OCI-LY7 (cell line): ENCODE results near the gene ELOVL4. TPM values are rescaled to one million over a fixed set of nuclear protein-coding genes. Genes with fewer than 3 reads are reported as not detected.

ENCODE experiments used
- BruUV-seq: library from RNA; stranded (reverse); fragments of 400-500 nt; replicated peaks from 2 replicates; lab custom pipeline; 2021; lab: Mats Ljungman, UMichigan
- CTCF ChIA-PET: fragments of 300-600 bp; sonication (Branson Sonifier 250); formaldehyde crosslinking; loops from one replicate; lab custom pipeline; 2022; ENCODE audit warnings: antibody characterized with exemption; ENCODE audit not compliant: unreplicated experiment; lab: Charles Lee
- POLR2A ChIA-PET: fragments of 300-600 bp; sonication (Branson Sonifier 250); formaldehyde crosslinking; loops from one replicate; lab custom pipeline; 2022; ENCODE audit warnings: antibody characterized with exemption; lab: Charles Lee
- DNase-seq: peaks from one replicate; pipeline ENCODE4 v3.0.0-alpha.2; 2015; ENCODE audit warnings: low spot score
- H2AFZ ChIP-seq: fragments of 200-600 bp; sonication (generic), shearing (Covaris generic); 2 replicates; pipeline ENCODE4 v1.6.1; 2014; ENCODE audit warnings: mild to moderate bottlenecking, antibody characterized with exemption, low read length, moderate library complexity
- H3K27ac ChIP-seq: fragments of 200-600 bp; sonication (generic); 2 replicates; pipeline ENCODE4 v1.5.1; 2014; ENCODE audit warnings: mixed run types, low read depth, mild to moderate bottlenecking, moderate library complexity, low read length, inconsistent platforms; ENCODE audit not compliant: poor library complexity, severe bottlenecking
- H3K36me3 ChIP-seq: fragments of 200-600 bp; sonication (generic); 2 replicates; pipeline ENCODE4 v1.6.1; 2014; ENCODE audit warnings: mild to moderate bottlenecking, antibody characterized with exemption, low read length, moderate library complexity, mixed read lengths; ENCODE audit not compliant: insufficient read depth
- H3K4me1 ChIP-seq: fragments of 200-600 bp; sonication (generic); 2 replicates; pipeline ENCODE4 v1.5.1; 2014; ENCODE audit warnings: mild to moderate bottlenecking, low read length; ENCODE audit not compliant: insufficient read depth, poor library complexity, severe bottlenecking
- H3K4me2 ChIP-seq: fragments of 200-600 bp; sonication (generic); 2 replicates; pipeline ENCODE4 v1.6.1; 2014; ENCODE audit warnings: mild to moderate bottlenecking, low read length
- H3K4me3 ChIP-seq: fragments of 200-600 bp; sonication (generic); 2 replicates; pipeline ENCODE4 v1.5.1; 2014; ENCODE audit warnings: mild to moderate bottlenecking, low read depth, low read length; ENCODE audit not compliant: poor library complexity, severe bottlenecking
- H3K79me2 ChIP-seq: fragments of 200-600 bp; sonication (generic); 2 replicates; pipeline ENCODE4 v1.6.1; 2016; ENCODE audit warnings: low read depth, mild to moderate bottlenecking, low read length, moderate library complexity, mixed read lengths; ENCODE audit not compliant: insufficient read depth
- H3K9me2 ChIP-seq: fragments of 200-600 bp; sonication (generic); 2 replicates; pipeline ENCODE4 v1.6.1; 2016; ENCODE audit warnings: mild to moderate bottlenecking, low read length, mixed read lengths; ENCODE audit not compliant: insufficient read depth
- H3K9me3 ChIP-seq: fragments of 200-600 bp; sonication (generic); 2 replicates; pipeline ENCODE4 v1.6.1; 2014; ENCODE audit warnings: mild to moderate bottlenecking, mixed run types, low read length, mixed read lengths
- H4K20me1 ChIP-seq: fragments of 200-600 bp; sonication (generic); 2 replicates; pipeline ENCODE4 v1.6.1; 2014; ENCODE audit warnings: mild to moderate bottlenecking, antibody characterized with exemption, low read length, moderate library complexity, mixed read lengths; ENCODE audit not compliant: insufficient read depth
- EZH2phosphoT487 ChIP-seq: fragments of 200-600 bp; sonication (generic); IDR thresholded peaks from 2 replicates; pipeline ENCODE4 v1.6.1; 2018; ENCODE audit warnings: low read depth, borderline replicate concordance, mild to moderate bottlenecking, mixed run types, antibody characterized with exemption, low read length, moderate library complexity, mixed read lengths
- intact Hi-C: fragments of 100-400 bp; cut with micrococcal nuclease; formaldehyde crosslinking; loops from one replicate; pipeline ENCODE4 v1.10.0; 2022; ENCODE audit not compliant: unreplicated experiment
- total RNA-seq, 2 experiments: library from RNA; depleted of rRNA in 1 of 2; stranded (reverse); fragments of >200 nt in 1 of 2; shearing (Covaris generic) in 1 of 2; gene quantifications; 2 replicates each; pipeline ENCODE4 v1.2.3, GENCODE V29; 2014 to 2022
- TF ChIP-seq, protein P1 (sequence below): fragments of 200-600 bp; sonication (generic); conservative IDR thresholded peaks from 2 replicates; pipeline ENCODE4 v1.5.1; 2014; ENCODE audit warnings: mild to moderate bottlenecking, antibody characterized with exemption, low read length, moderate library complexity, mixed read lengths

ELOVL4 gene
- total RNA-seq, 2 experiments from 2014 or later = not detected

DNA sequence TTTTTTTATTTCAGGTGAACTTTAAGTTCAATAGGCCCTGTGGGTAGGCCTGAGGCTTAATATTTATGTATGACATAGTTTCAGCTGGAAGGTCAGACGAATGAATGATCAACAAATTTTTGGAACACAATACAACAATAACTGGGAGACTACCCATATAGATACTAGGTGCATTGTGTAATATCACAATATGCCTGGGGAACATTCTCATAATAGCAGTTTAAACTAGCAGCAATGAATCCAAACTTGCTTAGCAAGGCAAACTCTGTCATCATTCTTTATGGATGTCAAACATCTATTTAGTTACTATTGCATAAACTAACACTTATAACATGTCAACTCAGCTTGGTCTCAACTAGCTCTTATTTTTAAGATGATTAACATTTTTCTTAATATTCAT, 49.3 kb downstream of the ELOVL4 start:
- H3K79me2 ChIP-seq = no peaks in the 10 kb centered on the region
- H4K20me1 ChIP-seq = no peaks in the 10 kb centered on the region
- no TSS peak for BruUV-seq
- ChIA-PET CTCF (no interaction called here), POLR2A (interaction anchor here (1.5 kb wide), 1 partner anchor 16 kb away, joined by 6 read pairs; no protein-coding TSS in a partner anchor)
- DNase-seq = no peak
- no peak overlapping the region for H2AFZ ChIP-seq
- intact Hi-C loops = no loop called here
- H3K36me3 ChIP-seq = no peaks in the 10 kb centered on the region
- no peak overlapping the region for H3K4me2 ChIP-seq
- no peaks in the 10 kb centered on the region for H3K9me3 ChIP-seq
- TF ChIP-seq, protein P1, sequence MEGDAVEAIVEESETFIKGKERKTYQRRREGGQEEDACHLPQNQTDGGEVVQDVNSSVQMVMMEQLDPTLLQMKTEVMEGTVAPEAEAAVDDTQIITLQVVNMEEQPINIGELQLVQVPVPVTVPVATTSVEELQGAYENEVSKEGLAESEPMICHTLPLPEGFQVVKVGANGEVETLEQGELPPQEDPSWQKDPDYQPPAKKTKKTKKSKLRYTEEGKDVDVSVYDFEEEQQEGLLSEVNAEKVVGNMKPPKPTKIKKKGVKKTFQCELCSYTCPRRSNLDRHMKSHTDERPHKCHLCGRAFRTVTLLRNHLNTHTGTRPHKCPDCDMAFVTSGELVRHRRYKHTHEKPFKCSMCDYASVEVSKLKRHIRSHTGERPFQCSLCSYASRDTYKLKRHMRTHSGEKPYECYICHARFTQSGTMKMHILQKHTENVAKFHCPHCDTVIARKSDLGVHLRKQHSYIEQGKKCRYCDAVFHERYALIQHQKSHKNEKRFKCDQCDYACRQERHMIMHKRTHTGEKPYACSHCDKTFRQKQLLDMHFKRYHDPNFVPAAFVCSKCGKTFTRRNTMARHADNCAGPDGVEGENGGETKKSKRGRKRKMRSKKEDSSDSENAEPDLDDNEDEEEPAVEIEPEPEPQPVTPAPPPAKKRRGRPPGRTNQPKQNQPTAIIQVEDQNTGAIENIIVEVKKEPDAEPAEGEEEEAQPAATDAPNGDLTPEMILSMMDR = no peak
- TF ChIP-seq EZH2phosphoT487 = no peak
- H3K4me1 ChIP-seq = no peaks in the 10 kb centered on the region
- no peak overlapping the region for H3K27ac ChIP-seq
- H3K9me2 ChIP-seq = no peaks in the 10 kb centered on the region
- no peak overlapping the region for H3K4me3 ChIP-seq

DNA sequence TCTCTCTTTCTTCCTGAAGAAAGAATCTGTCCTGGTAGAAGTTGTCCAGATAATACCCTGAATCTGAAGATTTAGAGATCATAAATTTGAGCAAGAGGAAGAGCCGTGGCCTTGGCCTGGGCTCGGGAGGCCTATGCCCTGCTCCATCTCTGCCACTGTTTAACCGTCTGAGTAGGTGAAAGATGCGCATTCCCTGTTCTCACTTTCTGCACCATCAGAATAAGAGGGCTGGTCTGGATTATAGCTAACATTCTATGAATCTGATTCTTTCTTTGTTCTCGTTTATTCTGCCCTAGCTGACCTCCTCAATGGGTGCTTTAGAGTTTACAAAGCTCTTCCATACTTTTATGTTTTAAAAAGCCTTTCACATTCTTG, 51.3 kb downstream of the ELOVL4 start:
- CTCF ChIA-PET = no interaction called here
- Histone ChIP-seq H3K27ac (no peak overlapping the region), H3K4me2 (no peak overlapping the region), H3K9me2 (no peaks in the 10 kb centered on the region), H4K20me1 (no peaks in the 10 kb centered on the region), H3K4me1 (no peaks in the 10 kb centered on the region), H3K4me3 (no peak overlapping the region), H2AFZ (no peak overlapping the region), H3K79me2 (no peaks in the 10 kb centered on the region), H3K9me3 (no peaks in the 10 kb centered on the region), H3K36me3 (no peaks in the 10 kb centered on the region)
- intact Hi-C loops = no loop called here
- DNase-seq = no peak
- no TSS peak for BruUV-seq
- POLR2A ChIA-PET = no interaction called here
- TF ChIP-seq, protein P1 = no peak
- no peak for TF ChIP-seq EZH2phosphoT487

DNA sequence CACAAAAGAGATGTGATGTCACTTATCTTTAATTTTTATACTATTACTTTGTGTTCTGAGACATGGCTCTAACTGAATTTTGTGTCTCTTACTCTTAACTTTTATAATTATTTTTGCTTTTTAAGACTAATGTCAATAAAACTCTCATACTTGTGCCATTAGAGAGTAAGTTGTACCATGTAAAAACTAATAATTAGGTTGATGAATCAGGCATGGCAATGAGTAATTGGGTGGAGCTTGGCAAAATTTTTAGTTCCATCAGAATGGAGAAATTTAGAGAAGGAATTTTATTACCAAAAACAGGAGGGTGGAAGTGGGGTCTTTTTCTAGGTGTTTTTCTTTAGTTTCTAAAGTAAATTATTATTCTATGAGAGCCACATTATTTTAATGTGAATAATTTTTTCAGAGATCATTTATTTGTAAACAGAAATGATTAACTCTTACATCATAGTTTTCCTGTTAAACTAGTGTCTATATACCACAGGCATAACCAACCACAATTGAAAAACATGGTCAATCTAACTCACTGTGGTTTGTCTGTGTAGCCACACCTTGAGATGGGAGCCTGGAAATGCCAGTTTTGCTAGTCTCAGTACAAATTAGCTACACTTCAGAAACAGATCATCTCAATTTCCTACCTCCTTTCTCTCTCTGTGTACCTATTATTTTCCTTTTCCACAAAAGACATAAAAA, 51.8 kb downstream of the ELOVL4 start:
- no peak overlapping the region for H3K4me3 ChIP-seq
- H3K79me2 ChIP-seq = no peaks in the 10 kb centered on the region
- H4K20me1 ChIP-seq = no peaks in the 10 kb centered on the region
- no peaks in the 10 kb centered on the region for H3K9me2 ChIP-seq
- TF ChIP-seq, protein P1 = no peak
- TF ChIP-seq EZH2phosphoT487 = no peak
- BruUV-seq = no TSS peak
- ChIA-PET CTCF (no interaction called here), POLR2A (no interaction called here)
- no peaks in the 10 kb centered on the region for H3K36me3 ChIP-seq
- H3K4me2 ChIP-seq = no peak overlapping the region
- intact Hi-C loops = no loop called here
- H3K4me1 ChIP-seq = no peaks in the 10 kb centered on the region
- H3K27ac ChIP-seq = no peak overlapping the region
- H3K9me3 ChIP-seq = no peaks in the 10 kb centered on the region
- no peak overlapping the region for H2AFZ ChIP-seq
- DNase-seq = no peak
